GM12865 (cell line): ENCODE data around the gene PDE4D.
A peak's percentile ranks its signal among the peaks of the same experiment; 100 is the strongest.

Experiments used
- DNase-seq: peaks from one replicate; pipeline ENCODE4 v3.0.0; 2010; ENCODE audit warnings: low read depth
- H3K4me3 ChIP-seq: 2 replicates; pipeline ENCODE4 v1.5.1; 2011; ENCODE audit warnings: mild to moderate bottlenecking, low read depth, low read length, control low read depth
- CTCF ChIP-seq: IDR thresholded peaks from 2 replicates; pipeline ENCODE4 v1.5.1; 2011; ENCODE audit warnings: low read length, control low read depth, low read depth, inconsistent platforms; ENCODE audit not compliant: insufficient read depth; ENCODE audit errors: missing control alignments

Gene PDE4D

GRCh38 chr5:59246882-59247281 lies 646.6 kb downstream of the PDE4D start:
- no peak for TF ChIP-seq CTCF
- DNase-seq, result no peak
- H3K4me3 ChIP-seq, result no peak overlapping the region

GRCh38 chr5:59246145-59246869 lies 647.2 kb downstream of the PDE4D start:
- no peak for DNase-seq
- H3K4me3 ChIP-seq, result no peak overlapping the region
- no peak for TF ChIP-seq CTCF

GRCh38 chr5:59245198-59245597 lies 648.3 kb downstream of the PDE4D start:
- H3K4me3 ChIP-seq, result no peak overlapping the region
- TF ChIP-seq CTCF, result no peak
- DNase-seq, result no peak

GRCh38 chr5:59241552-59241951 lies 652.0 kb downstream of the PDE4D start:
- H3K4me3 ChIP-seq, result no peak overlapping the region
- no peak for DNase-seq
- no peak for TF ChIP-seq CTCF

- no peak for DNase-seq
- TF ChIP-seq CTCF, result no peak
- H3K4me3 ChIP-seq, result no peak overlapping the region
These were observed 652.4 kb downstream of the PDE4D start for GRCh38 chr5:59241119-59241518.

- TF ChIP-seq CTCF, result no peak
- DNase-seq, result peak; percentile 43
- no peak overlapping the region for H3K4me3 ChIP-seq
These were observed 655.2 kb downstream of the PDE4D start for GRCh38 chr5:59238126-59238902.
